Epithelial cell of esophagus (primary cell): ENCODE measurements around the gene RPS6KA2.

Experiments used
- DNase-seq: peaks from one replicate; pipeline ENCODE4 v3.0.0; 2010; ENCODE audit warnings: low read depth
- H3K4me3 ChIP-seq: 2 replicates; pipeline ENCODE4 v1.5.1; 2011; ENCODE audit warnings: mild to moderate bottlenecking, low read length, control low read depth
- CTCF ChIP-seq: IDR thresholded peaks from 2 replicates; pipeline ENCODE4 v1.5.1; 2011; ENCODE audit warnings: low read depth, mild to moderate bottlenecking, low read length, control low read depth, inconsistent platforms; ENCODE audit not compliant: insufficient read depth; ENCODE audit errors: missing control alignments

RPS6KA2 gene

GRCh38 chr6:166656230-166657151, 29.4 kb upstream of the RPS6KA2 start:
- TF ChIP-seq CTCF, result no peak
- H3K4me3 ChIP-seq, result no peak overlapping the region
- DNase-seq, result peak; percentile 28

- DNase-seq, result no peak
- TF ChIP-seq CTCF, result no peak
- no peak overlapping the region for H3K4me3 ChIP-seq
These were observed 28.7 kb upstream of the RPS6KA2 start for GRCh38 chr6:166655713-166656229.

- H3K4me3 ChIP-seq, result no peak overlapping the region
- no peak for DNase-seq
- no peak for TF ChIP-seq CTCF
These were observed 28.2 kb upstream of the RPS6KA2 start for GRCh38 chr6:166655251-166655650.

- H3K4me3 ChIP-seq, result no peak overlapping the region
- no peak for DNase-seq
- TF ChIP-seq CTCF, result no peak
These were observed 27.5 kb upstream of the RPS6KA2 start for GRCh38 chr6:166654573-166654972.

GRCh38 chr6:166653639-166653941, 26.5 kb upstream of the RPS6KA2 start:
- TF ChIP-seq CTCF, result no peak
- H3K4me3 ChIP-seq, result no peak overlapping the region
- DNase-seq, result no peak

GRCh38 chr6:166650824-166651807, 24.1 kb upstream of the RPS6KA2 start:
- TF ChIP-seq CTCF, result no peak
- no peak for DNase-seq
- H3K4me3 ChIP-seq, result no peak overlapping the region
